ENCODE measurements around the gene PAK1IP1.
A peak's percentile ranks its signal among the peaks of the same experiment; 100 is the strongest.
"Not testable (repeated sequence)": the region's sequence is repeated elsewhere in the genome, so short reads cannot be mapped to it uniquely, and the experiment has no call there.

Gene PAK1IP1, protein sequence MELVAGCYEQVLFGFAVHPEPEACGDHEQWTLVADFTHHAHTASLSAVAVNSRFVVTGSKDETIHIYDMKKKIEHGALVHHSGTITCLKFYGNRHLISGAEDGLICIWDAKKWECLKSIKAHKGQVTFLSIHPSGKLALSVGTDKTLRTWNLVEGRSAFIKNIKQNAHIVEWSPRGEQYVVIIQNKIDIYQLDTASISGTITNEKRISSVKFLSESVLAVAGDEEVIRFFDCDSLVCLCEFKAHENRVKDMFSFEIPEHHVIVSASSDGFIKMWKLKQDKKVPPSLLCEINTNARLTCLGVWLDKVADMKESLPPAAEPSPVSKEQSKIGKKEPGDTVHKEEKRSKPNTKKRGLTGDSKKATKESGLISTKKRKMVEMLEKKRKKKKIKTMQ

DNA sequence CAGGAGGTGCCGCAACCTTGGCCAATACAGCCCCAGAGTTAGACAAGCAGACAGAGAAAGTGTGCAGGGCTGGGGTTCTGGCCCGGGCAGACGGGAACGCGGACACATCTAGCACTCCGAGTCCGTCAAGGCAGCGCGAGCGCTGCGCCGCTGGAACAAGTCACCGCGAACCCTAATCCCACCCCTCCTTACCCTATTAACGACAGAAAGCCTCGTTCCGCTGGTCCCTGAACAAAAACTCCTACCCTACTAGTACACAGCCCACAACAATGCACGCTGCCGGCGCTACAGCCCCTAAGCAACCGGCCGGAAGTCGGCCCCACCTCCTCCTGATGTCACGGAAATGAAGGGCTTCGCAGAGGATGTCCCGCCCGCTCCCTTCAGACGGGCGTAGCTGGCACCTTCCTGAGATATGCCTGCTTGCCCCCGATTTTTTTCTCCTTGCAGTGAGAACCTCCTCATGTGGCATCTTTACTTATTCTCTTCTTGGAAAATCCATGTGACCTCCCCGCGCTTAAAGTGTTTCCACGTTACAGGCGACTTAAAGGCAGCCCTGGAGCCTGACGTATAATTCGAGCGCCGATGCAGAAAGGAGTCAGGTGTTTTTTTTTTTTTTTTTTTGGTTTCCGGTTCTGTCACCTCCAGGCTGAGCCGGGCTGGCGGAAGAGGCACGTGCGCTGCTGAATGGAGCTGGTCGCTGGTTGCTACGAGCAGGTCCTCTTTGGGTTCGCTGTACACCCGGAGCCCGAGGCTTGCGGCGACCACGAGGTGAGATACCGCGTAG, at the start of gene PAK1IP1, which contains the start of gene C6orf52:
PAK1IP1 (plus strand) TSS at position 671 of the 784 bp plus-strand sequence; CDS start at position 685, 14 bp downstream.
C6orf52 (minus strand) TSS at position 315 of the 784 bp plus-strand sequence. CDS start 7,066 bp downstream, outside the sequence.
- peak; percentile 88 for DNase-seq (ENCODE audit: low read depth in 2 of 2, low spot score in 1 of 2)

DNA sequence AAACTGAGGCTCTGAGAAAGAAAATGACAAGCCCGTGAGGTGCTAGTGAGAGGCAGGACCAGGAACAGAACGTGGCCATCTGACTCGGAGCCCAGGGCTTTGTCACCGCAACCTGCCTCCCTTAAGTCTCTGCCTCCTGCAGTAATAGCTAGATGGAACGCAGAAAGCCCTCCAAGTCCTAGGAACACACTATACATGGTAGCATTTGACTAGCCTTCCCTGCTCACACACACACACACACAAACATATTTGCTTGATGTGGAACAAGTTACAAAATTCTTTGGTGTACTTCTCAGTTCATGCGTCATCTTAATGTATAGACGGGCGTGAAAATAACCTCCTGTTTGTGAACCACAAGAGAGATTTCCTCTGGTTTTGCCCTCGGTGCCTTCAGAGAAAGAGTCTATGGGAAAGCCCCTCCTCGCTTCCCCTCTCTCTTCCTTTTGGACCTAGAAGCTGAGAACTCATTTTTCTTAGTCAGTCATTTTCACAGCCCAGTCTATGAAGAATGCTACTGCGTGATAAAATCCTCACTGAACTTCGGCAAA, 39.2 kb upstream of the PAK1IP1 start:
- DNase-seq (ENCODE audit: low read depth in 2 of 2, low spot score in 1 of 2), result no peak

DNA sequence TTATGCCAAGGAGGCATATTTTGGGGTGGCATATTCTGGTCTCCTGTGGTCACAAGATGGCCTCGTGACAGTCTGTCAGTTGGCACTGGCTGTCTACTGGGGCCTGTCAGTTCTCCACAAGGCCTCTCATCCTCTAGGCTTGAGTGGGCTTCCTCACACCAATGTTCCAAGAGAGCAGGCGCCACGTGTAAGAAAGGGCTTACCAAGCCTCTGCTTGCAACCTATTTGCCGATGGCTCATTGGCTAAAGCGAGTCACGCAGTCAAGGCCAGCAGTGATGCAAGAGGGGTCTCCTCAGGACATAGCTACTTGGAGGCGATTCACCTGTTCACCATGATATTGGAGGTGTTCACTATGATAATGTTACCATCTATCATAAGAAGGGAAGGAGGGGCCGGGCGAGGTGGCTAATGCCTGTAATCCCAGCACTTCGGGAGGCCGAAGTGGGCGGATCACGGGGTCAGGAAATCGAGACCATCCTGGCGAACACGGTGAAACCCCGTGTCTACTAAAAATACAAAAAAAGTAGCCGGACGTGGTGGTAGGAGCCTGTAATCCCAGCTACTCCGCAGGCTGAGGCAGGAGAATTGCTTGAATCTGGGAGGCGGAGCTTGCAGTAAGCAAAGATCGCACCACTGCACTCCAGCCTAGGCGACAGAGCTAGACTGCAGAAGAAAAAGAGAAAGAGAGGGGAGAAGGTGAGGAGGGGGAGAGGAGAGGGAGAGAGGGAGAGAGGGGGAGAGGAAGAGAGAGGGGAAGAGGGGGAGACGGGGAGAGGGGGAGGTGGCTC, 35.7 kb upstream of the PAK1IP1 start:
- DNase-seq (ENCODE audit: low read depth in 2 of 2, low spot score in 1 of 2), result no peak

DNA sequence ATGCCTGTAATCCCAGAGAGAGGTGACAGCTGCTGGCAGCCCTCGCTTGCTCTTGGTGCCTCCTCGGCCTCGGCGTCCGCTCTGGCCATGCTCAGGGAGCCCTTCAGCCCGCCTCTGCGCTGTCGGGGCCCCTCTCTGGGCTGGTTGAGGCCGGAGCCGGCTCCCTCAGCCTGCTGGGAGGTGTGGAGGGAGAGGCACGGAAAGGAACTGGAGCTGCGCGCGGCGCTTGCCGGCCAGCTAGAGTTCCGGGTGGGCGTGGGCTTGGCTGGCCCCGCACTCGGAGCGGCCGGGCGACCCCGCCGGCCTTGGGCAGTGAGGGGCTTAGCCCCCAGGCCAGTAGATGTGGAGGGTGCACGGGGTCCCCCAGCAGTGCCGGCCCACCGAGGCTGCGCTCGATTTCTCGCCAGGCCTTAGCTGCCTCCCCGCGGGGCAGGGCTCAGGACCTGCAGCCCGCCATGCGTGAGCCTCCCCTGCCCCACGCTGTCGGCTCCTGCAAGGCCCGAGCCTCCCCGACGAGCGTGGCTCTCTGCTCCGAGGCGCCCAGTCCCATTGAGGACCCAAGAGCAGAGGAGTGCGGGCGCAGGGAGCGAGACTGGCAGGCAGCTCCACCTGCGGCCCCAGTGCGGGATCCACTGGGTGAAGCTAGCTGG, 34.9 kb upstream of the PAK1IP1 start:
- DNase-seq (ENCODE audit: low read depth in 2 of 2, low spot score in 1 of 2), result no peak

DNA sequence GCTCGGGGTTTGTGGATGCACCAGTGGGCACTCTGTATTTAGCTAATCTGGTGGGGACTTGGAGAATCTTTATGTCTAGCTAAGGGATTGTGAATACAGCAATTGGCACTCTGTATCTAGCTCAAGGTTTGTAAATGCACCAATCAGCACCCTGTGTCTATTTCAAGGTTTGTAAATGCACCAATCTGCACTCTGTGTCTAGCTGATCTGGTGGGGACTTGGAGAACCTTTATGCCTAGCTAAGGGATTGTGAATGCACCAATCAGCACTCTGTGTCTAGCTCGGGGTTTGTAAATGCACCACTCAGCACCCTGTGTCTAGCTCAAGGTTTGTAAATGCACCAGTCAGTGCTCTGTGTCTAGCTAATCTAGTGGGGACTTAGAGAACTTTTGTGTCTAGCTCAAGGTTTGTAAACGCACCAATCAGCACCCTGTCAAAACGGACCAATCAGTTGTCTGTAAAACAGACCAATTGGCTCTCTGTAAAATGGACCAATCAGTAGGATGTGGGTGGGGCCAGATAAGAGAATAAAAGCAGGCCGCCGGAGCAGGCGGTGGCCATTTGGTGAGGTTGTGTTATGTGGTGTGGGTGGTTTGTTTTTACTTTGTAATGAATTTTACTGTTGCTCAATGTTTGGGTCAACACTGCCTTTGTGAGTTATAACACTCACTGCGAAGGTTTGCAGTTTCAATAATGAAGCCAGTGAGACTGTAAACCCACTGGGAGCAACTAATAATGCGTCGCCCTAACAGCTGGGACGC, 34.2 kb upstream of the PAK1IP1 start:
- DNase-seq (ENCODE audit: low read depth in 2 of 2, low spot score in 1 of 2), result not testable (repeated sequence)

DNA sequence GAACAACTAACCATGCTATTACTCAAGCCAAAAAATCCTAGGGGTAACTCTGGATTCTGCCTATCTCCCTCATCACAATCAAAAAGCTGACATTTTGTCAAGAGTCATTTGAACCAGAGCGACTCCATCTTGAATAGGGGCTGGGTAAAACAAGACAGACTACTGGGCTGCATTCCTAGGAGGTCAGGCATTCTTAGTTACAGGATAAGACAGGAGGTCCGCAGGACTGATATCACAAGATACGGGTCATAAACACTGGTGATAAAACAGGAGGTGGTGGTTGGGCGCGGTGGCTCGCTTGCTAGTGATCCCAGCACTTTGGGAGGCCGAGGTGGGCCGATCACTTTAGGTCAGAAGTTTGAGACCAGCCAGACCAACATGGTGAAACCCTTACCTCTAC, 32.6 kb upstream of the PAK1IP1 start:
- DNase-seq (ENCODE audit: low read depth in 2 of 2, low spot score in 1 of 2), result no peak

DNA sequence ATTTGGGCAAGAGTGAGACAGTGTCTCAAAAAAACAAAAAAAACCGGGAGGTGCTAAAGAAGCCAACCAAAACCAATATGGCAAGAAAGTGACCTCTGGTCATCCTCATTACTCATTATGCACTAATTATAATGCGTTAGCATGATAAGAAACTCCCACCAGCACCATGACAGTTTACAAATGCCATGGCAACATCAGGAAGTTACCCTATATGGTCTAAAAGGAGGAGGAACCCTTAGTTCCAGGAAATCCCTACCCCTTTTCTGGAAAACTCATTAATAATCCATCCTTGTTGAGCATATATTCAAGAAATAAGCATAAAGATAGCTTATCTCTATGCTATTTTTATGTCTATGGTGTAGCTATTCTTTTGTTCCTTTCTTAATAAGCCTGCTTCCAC, 32.0 kb upstream of the PAK1IP1 start:
- DNase-seq (ENCODE audit: low read depth in 2 of 2, low spot score in 1 of 2), result no peak

DNA sequence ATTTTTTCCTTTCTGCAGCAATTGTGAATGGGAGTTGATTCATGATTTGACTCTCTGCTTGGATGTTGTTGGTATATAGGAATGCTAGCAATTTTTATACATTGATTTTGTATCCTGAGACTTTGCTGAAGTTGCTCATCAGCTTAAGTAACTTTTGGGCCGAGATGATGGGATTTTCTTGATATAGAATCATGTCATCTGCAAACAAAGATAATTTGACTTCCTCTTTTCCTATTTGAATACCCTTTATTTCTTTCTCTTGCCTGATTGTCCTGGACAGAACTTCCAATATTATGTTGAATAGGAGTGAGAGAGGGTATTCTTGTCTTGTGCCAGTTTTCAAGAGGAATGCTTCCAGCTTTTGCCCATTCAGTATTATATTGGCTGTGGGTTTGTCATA, 29.2 kb upstream of the PAK1IP1 start:
- not testable (repeated sequence) for DNase-seq (ENCODE audit: low read depth in 2 of 2, low spot score in 1 of 2)

DNA sequence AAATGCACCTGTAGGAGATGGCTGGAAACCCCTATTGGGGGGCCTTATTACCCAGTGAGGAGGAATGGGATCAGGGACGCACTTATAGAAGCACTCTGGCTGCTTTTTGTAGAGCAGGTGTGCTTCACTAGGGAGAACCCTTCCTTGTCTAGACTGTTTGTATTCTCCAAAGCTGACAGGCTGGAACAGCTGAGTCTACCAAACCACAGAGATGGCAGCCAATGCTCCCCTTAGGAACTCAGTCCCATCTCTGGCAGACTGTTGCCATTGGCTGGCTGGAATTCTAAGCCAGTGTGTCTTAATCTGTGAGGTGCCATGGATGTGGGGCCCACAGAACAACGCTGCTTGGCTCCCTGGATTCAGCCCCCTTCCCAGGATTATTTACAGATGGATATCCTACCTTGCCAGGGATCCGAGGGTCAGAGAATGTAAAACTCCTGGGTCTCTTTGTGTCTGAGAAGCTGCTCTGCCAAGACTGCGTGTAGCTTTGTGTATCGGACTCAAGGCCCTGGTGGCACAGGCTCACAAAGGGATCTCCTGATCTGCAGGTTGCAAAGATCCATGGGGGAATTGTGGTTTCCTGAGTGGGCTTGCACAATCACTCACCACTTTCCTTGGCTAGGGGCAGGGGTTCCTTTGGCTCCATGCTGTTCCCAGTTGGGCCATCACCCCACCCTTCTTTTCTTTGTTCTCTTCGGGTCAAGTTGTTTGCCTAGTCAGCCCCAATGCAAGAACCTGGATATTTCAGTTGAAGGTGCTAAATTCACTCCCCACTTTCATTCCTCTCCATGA, 26.4 kb upstream of the PAK1IP1 start:
- DNase-seq (ENCODE audit: low read depth in 2 of 2, low spot score in 1 of 2), result no peak

DNA sequence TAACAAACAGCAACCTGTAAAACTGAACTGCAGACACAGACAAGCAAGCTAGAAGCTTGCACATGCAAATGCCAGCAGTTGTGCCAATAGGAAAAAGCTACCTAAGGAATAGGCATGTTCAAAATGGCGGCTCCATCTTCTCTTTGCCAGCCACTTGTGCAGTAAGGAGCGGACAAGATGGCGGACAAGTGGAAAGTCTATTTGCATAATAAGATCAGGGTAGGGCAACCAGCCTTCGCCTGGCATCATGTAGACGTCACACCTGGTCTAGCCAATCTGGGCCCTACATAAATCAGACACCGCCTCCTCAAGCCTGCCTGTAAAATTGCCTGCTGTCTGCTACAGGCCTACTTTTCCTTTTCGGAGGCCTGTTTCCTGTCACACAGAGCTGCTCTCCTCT, 18.4 kb upstream of the PAK1IP1 start:
- no peak for DNase-seq (ENCODE audit: low read depth in 2 of 2, low spot score in 1 of 2)

DNA sequence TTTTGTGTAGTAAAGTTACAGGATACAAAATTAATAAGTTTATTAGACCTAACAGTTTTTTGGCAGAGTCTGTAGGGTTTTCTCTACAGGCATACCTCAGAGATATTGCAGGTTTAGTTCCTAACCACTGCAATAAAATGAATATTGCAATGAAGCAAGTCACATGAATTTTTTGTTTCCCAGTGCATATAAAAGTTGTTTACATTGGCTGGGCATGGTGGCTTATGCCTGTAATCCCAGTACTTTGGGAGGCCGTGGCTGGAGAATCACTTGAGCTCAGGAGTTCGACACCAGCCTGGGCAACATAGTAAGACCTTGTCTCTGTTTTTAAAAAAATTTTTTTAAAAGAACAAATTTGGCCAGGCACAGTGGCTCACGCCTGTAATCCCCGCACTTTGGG, 16.3 kb upstream of the PAK1IP1 start:
- DNase-seq (ENCODE audit: low read depth in 2 of 2, low spot score in 1 of 2), result no peak

DNA sequence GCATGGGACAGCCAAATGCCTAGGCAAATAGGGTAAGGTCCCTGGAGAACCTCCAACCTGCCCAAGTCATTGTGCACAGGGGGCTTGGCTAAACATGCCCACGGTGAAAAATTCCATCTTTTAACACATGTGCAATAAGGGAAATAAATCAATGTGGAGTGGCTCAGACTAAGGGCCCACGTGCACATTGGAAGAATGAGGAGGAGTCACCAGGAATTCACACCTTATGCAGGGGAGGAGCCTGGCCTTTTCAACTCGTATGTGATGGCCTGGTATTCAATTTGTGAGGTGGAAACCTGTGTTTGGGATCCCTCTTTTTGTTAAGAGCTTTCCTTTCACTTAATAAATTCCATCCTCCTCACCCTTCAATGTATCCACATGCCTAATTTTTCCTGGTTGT, 13.0 kb upstream of the PAK1IP1 start:
- DNase-seq (ENCODE audit: low read depth in 2 of 2, low spot score in 1 of 2), result no peak

DNA sequence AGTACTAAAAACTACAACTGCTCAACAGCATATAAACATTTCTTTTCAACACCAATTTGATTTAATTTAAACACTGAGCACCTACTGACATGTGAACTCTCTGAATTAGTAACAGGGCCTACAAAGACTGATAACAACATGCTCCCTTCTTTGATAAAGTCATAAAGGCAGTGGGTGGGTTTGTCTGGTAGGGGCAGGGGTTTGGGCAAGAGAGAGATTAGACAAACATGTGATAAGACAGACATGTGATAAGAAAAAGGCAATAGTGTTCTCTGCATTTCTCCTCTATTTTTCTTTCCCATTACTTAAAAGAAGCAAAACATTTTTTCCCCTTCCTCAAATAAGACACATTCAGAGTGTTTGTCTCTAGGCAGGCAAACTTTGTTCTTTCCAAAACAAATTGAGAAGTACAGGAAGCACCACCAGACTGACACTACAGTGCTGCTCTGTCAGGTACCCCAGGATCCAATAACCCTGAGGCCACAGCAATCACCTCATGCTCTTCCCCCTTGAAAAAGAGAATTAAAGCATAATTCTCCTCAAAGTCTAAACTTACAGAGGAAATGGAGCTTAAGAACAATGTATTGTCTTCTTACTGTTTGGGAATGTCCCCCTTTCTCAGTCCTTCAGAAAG, 12.3 kb upstream of the PAK1IP1 start:
- DNase-seq (ENCODE audit: low read depth in 2 of 2, low spot score in 1 of 2), result no peak

DNA sequence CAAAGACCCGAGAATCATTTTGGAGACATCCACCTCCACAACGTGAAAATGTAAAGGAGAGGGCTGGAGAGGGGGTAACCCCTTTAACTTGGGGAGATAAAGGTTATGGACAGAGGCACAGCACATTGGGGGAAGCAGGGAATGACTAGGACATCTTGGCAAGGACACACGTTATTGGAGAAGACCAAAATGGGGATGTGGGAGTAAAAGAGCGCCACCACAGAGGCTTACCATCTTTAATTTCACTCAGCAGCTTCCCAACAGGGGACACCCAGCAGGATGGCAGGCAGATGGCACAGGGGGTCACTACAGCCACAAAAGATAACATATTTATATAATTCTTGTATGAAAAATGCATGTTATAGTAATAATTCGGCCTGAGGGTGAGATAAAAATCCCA, 10.2 kb upstream of the PAK1IP1 start:
- DNase-seq (ENCODE audit: low read depth in 2 of 2, low spot score in 1 of 2), result no peak

DNA sequence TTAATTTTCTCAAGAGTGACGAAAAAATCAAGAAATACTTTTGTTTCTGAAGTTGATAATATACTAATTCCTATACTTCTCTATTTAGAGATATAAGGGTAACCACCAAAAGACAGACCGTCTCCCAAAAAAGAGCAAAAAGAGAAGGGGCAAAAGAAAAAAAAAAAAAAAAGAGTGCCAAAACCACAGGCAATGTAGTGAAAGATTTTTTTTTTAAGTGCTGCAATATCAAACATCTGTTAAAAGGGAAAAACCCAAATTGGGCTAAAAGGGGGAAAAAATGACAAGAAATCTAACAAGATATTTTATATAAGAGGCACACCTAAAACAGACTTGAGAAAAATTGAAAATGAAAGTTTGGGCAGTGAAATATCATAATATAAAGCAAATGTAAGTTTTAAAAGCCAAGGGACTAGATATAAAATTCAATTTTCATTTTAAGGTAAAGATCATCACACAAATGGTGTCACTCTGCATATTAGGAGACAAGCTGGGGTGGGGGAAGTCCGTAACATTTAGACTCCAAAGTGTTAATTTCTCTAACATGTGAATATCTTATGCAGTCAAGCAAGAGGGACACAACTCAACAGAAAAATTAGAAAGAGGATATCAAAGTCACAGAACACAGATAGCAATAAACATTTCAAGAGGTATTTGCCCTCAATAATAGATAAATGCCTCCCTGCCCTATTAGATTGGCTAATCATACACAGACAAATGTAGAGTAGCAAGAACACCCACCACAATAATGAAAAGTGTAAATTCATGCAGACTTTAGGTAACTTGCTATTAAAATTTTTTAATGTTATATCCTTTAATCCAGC, 9.5 kb upstream of the PAK1IP1 start:
- DNase-seq (ENCODE audit: low read depth in 2 of 2, low spot score in 1 of 2), result no peak

DNA sequence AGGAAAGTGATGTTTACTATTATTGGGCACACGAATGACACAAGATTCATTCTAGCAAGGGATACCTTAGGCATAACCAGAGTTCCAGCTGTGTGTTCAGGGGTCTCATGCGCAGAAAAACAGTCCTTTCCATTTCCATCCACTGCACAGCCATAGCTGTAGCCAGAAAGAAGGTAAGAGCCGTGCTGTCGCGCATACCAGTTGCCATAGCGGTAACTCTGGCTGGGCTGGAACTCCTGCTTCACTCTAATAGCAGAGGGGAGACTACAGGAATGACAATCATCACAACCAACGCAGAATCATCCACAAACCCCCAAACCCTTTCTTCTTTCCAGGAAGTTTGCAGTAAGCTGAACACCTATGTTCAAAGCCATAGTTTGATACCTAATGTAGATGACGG, 7.9 kb upstream of the PAK1IP1 start:
- no peak for DNase-seq (ENCODE audit: low read depth in 2 of 2, low spot score in 1 of 2)

DNA sequence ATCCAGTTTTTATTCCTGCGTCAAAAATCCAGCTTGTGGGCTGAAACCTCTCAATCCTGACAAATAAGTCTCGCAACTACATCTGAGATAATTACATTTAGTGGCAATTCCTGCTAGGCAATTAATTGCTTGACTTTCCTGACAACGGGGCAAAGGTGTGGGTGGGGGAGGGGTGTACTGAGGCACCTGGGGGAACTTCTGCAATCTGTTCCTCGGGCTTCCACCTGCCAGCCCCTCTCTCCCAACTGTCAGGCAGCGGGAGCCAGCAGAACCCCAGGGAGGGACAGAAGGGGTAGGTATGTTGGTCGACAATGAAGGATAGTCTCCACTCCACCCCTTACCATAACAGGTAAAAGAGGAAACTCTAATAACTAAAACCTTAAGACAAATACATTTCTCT, 7.2 kb upstream of the PAK1IP1 start:
- DNase-seq (ENCODE audit: low read depth in 2 of 2, low spot score in 1 of 2), result no peak

All from stimulated activated CD8-positive, alpha-beta memory T cell treated with anti-CD3 and anti-CD28 coated beads, Interleukin-4, amount 100 ng/mL, for 4 hours (primary cell).